Naive B cell (primary cell): ENCODE data around the gene ERMARD. TPM values are rescaled to one million over a fixed set of nuclear protein-coding genes. Genes with fewer than 3 reads are reported as not detected.

Source experiments
- ATAC-seq, 2 donors: fragments of 150-1000 bp; cut with Tn5 transposase; 2 replicates each; pipeline ENCODE4 v1.10.0; 2021; ENCODE audit warnings: low read depth in 2 of 2, mild to moderate bottlenecking in 2 of 2, moderate library complexity in 2 of 2
- DNase-seq: peaks from one replicate; pipeline ENCODE4 v3.0.0; 2022
- H3K27ac Mint-ChIP-seq, 6 donors: one replicate each; pipeline ENCODE4 v1.8.0; 2020 to 2022; ENCODE audit warnings: mild to moderate bottlenecking in 6 of 6, mixed read lengths in 6 of 6, moderate library complexity in 5 of 6, inconsistent platforms in 2 of 6
- H3K27me3 Mint-ChIP-seq, 3 donors: one replicate each; pipeline ENCODE4 v1.8.0; 2021 to 2022; ENCODE audit warnings: mixed read lengths in 3 of 3, mild to moderate bottlenecking in 1 of 3
- H3K36me3 Mint-ChIP-seq, 2 donors: one replicate each; pipeline ENCODE4 v1.8.0; 2020 to 2022; ENCODE audit warnings: mixed read lengths in 2 of 2, inconsistent platforms in 1 of 2, mild to moderate bottlenecking in 1 of 2
- H3K4me1 Mint-ChIP-seq, 3 donors: one replicate each; pipeline ENCODE4 v1.8.0; 2020 to 2022; ENCODE audit warnings: mixed read lengths in 3 of 3, inconsistent platforms in 1 of 3, mild to moderate bottlenecking in 1 of 3, moderate library complexity in 1 of 3
- H3K4me3 Mint-ChIP-seq, 8 donors: one replicate each; pipeline ENCODE4 v1.8.0; 2020 to 2022; ENCODE audit warnings: mild to moderate bottlenecking in 8 of 8, mixed read lengths in 8 of 8, moderate library complexity in 8 of 8, inconsistent platforms in 2 of 8
- H3K9me3 Mint-ChIP-seq, 7 donors: one replicate each; pipeline ENCODE4 v1.8.0; 2020 to 2022; ENCODE audit warnings: mixed read lengths in 7 of 7, mild to moderate bottlenecking in 5 of 7, inconsistent platforms in 2 of 7, moderate library complexity in 1 of 7
- polyA plus RNA-seq, 6 donors: library from polyadenylated mRNA; unstranded; fragments of 300-500 nt; fragmentation: Illumina TruSeq; gene quantifications; one replicate each; pipeline ENCODE4 v1.2.3, GENCODE V29; 2021; ENCODE audit warnings: low read depth in 6 of 6

Gene ERMARD
- polyA plus RNA-seq, 6 donors from 2014 or later: 8.2 to 19.4 (median 12.9) TPM

GRCh38 chr6:169723200-169723909 is 28.1 kb upstream of the ERMARD start:
- Mint-ChIP-seq H3K4me3 (peak overlapping the region; percentile 82 to 97 (median 94)), H3K27me3 (no peaks in the 10 kb centered on the region), H3K4me1 (peaks cover 26 to 33% (median 28%) of the 10 kb centered on the region in 3 donors), H3K27ac (peak overlapping the region; percentile 61 to 99 (median 94)), H3K36me3 (no peaks in the 10 kb centered on the region), H3K9me3 (no peaks in the 10 kb centered on the region)
- ATAC-seq (peak; percentile 42 to 44), DNase-seq (peak; percentile 73)

DNA sequence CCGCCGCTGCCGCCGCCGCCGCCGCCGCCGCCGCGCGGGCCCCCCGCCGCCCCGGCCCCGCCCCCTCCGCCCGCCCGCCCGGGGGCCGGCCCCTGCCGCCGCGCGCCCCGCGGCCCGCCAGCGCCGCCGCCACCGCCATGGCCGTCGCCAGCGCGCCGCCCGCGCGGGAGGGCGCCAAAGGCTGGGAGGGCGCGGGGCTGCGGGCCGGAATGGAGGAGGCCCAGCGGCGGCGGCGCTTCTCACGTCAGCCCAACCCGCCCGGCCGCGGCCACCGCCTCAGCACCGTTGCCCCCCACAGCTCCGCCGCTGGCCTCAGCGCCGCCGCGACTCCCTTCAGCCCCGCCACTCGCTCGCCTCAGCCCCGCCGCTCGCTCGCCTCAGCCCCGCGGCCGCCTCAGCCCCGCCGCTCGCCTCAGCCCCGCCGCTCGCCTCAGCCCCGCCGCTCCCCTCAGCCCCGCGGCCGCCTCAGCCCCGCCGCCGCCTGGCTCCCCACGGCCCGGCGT is 27.4 kb upstream of the ERMARD start:
- no peaks in the 10 kb centered on the region for H3K27me3 Mint-ChIP-seq
- DNase-seq: peak; percentile 53
- H3K4me3 Mint-ChIP-seq: peak overlapping the region in 7 of 8 donors; percentile 46 to 88 (median 59)
- H3K4me1 Mint-ChIP-seq: peaks cover 26 to 30% (median 27%) of the 10 kb centered on the region in 3 donors
- H3K9me3 Mint-ChIP-seq: no peaks in the 10 kb centered on the region
- H3K27ac Mint-ChIP-seq: peak overlapping the region in 2 of 6 donors; percentile 64 to 79
- peak; percentile 44 for ATAC-seq
- no peaks in the 10 kb centered on the region for H3K36me3 Mint-ChIP-seq

GRCh38 chr6:169724494-169725124 is 26.8 kb upstream of the ERMARD start, which contains the start of gene PHF10:
Gene PHF10, minus strand, starts transcription at chr6:169724500. Its CDS starts 569 bp downstream, at chr6:169723931.
- Mint-ChIP-seq H3K27me3 (no peaks in the 10 kb centered on the region), H3K36me3 (no peaks in the 10 kb centered on the region), H3K4me3 (peak within 1 kb of the TSS; percentile 82 to 97 (median 94)), H3K4me1 (peaks cover 22 to 26% (median 22%) of the 10 kb centered on the region in 3 donors), H3K27ac (peak within 1 kb of the TSS; percentile 82 to 97 (median 93)), H3K9me3 (no peaks in the 10 kb centered on the region)
- DNase-seq (peak; percentile 75), ATAC-seq (peak; percentile 53 to 57)

DNA sequence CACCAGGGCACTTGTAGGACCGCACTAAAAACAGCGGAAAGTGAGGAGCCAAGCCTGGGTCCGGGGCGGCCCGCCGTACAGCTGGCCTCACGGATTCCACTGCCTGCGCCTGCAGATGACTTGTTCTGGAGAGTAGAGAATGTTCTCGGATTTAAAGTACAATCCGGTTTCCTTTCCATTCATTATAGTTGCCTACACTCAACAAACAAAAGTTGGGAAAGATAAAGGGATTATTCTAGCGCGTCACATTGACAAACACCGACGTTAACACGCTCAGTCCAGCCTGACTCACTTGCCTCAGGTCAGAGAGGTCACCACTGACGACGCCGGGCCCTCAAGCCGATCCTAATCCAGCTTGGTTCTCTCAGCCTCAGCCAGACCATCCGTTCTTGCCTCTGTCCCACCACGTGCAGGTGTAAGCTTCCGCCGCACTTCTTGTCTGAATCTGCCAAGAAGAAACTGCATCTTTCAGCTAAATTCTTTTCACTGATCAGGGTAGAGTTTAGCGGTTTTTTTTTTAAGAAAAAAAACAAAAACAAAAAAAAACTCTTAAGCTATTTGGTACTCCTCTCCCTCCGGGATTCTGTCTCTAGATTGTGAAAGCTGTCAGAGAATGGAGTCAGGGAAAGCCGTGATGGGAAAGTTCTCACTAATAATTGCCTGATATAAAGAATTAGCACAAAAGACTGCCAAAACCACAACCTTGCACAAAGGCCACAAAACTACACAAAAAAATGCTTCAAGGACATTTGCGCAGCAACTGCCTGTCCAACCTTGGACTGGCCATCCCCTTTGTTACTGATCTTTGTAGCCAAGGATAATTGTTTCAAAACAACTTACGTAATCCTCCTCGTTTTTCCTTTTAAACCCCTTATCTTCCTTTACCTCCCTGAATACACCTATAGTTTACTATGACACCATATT is 26.0 kb upstream of the ERMARD start:
- DNase-seq: no peak
- no peaks in the 10 kb centered on the region for H3K36me3 Mint-ChIP-seq

DNA sequence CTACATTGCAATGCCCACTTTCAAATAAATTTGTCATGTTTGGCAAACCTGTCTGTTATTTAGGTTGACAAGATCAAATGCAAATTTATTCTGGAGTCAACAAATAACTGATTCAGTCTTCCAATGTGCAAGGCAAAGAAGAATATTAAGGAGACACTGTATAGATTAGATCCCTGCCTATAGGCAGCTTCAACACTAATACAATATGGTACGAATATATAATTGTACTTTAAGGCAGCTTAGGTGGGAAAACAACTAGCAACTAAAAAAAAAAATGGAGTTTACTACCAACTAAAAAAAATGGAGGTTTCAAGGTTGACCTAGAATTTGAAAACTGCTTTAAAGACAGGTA is 25.4 kb upstream of the ERMARD start:
- Mint-ChIP-seq H3K27ac (peak overlapping the region in 3 of 6 donors; percentile 17 to 64 (median 48)), H3K9me3 (no peaks in the 10 kb centered on the region), H3K27me3 (no peaks in the 10 kb centered on the region), H3K36me3 (no peaks in the 10 kb centered on the region), H3K4me1 (peaks cover 13 to 22% (median 16%) of the 10 kb centered on the region in 3 donors), H3K4me3 (peak overlapping the region; percentile 13 to 93 (median 84))
- no peak for DNase-seq
- no peak for ATAC-seq

More for the DNA sequence above, 26.0 kb upstream of the ERMARD start:
- no peak for ATAC-seq
- peaks cover 16 to 22% (median 18%) of the 10 kb centered on the region in 3 donors for H3K4me1 Mint-ChIP-seq
- H3K9me3 Mint-ChIP-seq: no peaks in the 10 kb centered on the region
- peak overlapping the region; percentile 58 to 93 (median 86) for H3K4me3 Mint-ChIP-seq
- H3K27me3 Mint-ChIP-seq: no peaks in the 10 kb centered on the region
- peak overlapping the region in 5 of 6 donors; percentile 64 to 93 (median 86) for H3K27ac Mint-ChIP-seq

GRCh38 chr6:169726963-169727362 is 24.5 kb upstream of the ERMARD start:
- Mint-ChIP-seq H3K27ac (peak overlapping the region in 2 of 6 donors; percentile 0 to 6), H3K9me3 (no peaks in the 10 kb centered on the region), H3K4me1 (peaks cover 12 to 15% (median 13%) of the 10 kb centered on the region in 3 donors), H3K36me3 (no peaks in the 10 kb centered on the region), H3K4me3 (peak overlapping the region in 1 of 8 donors; percentile 83), H3K27me3 (no peaks in the 10 kb centered on the region)
- no peak for DNase-seq
- no peak for ATAC-seq

DNA sequence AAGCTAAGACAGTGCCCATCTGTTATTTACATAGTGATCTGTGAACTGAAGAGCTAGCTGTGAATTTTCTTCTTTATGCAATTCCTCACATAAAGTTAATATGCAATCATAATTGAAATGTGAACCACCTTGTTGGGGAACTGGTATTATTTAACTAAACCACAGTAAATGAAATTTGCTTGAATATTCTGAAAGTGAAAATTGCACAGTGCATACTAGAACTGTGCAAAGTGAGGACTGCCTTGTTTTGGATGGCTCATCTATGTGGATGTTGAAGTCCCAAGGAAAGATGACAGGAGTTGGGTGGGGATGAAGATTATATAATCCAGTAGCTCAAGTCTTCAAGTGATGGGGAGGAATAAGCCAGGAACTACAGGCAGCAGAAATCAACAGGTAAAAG is 21.5 kb upstream of the ERMARD start:
- H3K4me3 Mint-ChIP-seq: no peak overlapping the region
- no peak for DNase-seq
- ATAC-seq: no peak
- no peak overlapping the region for H3K27ac Mint-ChIP-seq
- H3K4me1 Mint-ChIP-seq: peaks cover 5 to 8% (median 7%) of the 10 kb centered on the region in 3 donors
- peaks cover 0 to 11% (median 3%) of the 10 kb centered on the region in 3 donors for H3K27me3 Mint-ChIP-seq
- H3K9me3 Mint-ChIP-seq: peaks cover 0 to 2% (median 0%) of the 10 kb centered on the region in 7 donors
- no peaks in the 10 kb centered on the region for H3K36me3 Mint-ChIP-seq

DNA sequence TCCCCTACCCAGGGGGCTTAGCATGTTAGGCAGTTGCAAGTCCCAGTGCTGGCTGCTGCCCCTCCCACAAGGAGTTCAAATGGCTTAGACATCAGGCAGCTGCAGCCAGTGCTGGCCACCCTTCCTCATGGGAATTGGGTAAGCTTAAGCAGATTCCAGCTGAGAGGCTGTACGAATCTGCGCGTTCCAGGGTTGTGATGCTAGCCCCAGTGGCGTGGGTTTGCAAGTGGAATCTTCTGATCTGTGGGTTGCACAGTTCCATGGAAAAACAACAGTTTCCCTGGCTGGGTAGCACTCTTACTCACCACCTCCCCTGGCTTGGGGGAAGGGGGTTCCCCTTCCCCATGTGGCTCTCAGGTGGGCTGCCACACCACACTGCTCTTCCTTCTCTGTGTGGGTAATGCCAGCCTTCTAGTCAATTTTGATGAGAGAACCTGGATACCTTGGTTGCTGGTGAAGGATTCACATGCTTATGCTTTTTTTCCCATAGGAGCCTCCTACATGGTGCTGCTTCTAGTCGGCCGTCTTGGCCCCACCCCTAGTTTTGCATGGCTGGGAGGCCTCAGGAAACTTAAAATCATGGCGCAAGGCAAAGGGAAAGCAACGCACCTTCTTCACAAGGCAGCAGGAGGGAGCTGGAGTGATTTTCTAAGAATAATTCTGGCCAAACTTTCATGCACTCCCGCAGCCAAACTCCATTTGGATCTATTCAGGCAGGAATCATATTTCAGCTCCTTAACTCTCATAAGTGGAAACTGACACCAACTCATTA is 13.0 kb upstream of the ERMARD start:
- Mint-ChIP-seq H3K36me3 (no peaks in the 10 kb centered on the region), H3K27me3 (peaks cover 5 to 33% (median 25%) of the 10 kb centered on the region in 3 donors), H3K4me1 (no peaks in the 10 kb centered on the region), H3K4me3 (no peak overlapping the region), H3K27ac (no peak overlapping the region), H3K9me3 (peaks cover 0 to 2% (median 0%) of the 10 kb centered on the region in 7 donors)
- ATAC-seq (no peak), DNase-seq (no peak)

DNA sequence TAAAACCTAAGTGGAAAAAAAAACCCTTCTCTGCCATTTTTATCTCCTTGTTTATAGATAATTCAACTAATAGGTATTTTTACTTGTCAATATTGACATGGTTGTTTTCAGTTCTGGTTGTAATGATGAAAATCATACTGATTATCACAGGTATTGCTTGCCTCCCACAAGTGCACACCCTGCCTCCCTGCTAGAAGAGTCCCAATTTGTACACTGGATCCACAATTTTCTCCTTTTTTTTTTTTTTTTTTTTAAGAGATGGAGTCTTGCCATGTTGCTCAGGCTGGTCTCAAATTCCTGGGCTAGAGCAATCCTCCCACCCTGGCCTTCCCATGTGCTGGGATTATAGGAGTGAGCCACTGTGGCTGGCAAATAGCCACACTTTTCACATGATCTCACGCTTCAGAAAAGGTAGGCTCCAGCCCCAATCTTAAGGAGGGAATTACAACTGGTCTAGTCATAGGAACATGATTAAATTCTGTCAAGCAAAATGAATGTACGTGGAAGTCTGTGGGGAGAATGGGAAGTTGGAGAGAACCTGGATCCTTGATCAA is 12.4 kb upstream of the ERMARD start:
- no peaks in the 10 kb centered on the region for H3K4me1 Mint-ChIP-seq
- no peaks in the 10 kb centered on the region for H3K9me3 Mint-ChIP-seq
- no peaks in the 10 kb centered on the region for H3K36me3 Mint-ChIP-seq
- ATAC-seq (no peak), DNase-seq (no peak)
- H3K4me3 Mint-ChIP-seq: no peak overlapping the region
- peaks cover 5 to 31% (median 25%) of the 10 kb centered on the region in 3 donors for H3K27me3 Mint-ChIP-seq
- no peak overlapping the region for H3K27ac Mint-ChIP-seq

DNA sequence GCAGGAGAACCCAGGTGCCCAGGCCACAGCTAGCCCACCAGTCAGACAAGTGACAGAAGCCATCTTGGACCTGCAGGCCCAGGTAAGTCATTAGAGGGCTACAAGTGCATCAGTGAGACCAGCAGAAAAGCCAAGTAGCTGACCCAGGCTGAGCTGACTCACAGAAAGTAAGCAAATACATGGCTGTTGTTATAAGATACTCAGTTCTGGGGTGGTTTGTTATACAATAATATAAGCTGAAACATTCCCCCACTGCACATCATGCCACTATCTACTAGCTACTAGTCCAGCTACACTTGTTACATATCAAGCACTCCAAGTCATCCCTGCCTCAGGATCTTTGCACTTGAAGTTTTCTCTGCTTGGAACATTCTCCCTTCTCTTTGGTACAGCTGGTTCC is 10.1 kb upstream of the ERMARD start:
- no peaks in the 10 kb centered on the region for H3K4me1 Mint-ChIP-seq
- peaks cover 0 to 3% of the 10 kb centered on the region in 2 donors for H3K36me3 Mint-ChIP-seq
- H3K9me3 Mint-ChIP-seq: peaks cover 0 to 13% (median 4%) of the 10 kb centered on the region in 7 donors
- DNase-seq (no peak), ATAC-seq (no peak)
- no peak overlapping the region for H3K4me3 Mint-ChIP-seq
- peak overlapping the region in 1 of 6 donors; percentile 10 for H3K27ac Mint-ChIP-seq
- peaks cover 5 to 13% (median 11%) of the 10 kb centered on the region in 3 donors for H3K27me3 Mint-ChIP-seq

- no peak for DNase-seq
- Mint-ChIP-seq H3K9me3 (peaks cover 0 to 22% (median 7%) of the 10 kb centered on the region in 7 donors), H3K4me1 (peaks cover 5 to 9% (median 6%) of the 10 kb centered on the region in 3 donors), H3K27me3 (no peaks in the 10 kb centered on the region), H3K27ac (no peak overlapping the region), H3K36me3 (peaks cover 5 to 16% of the 10 kb centered on the region in 2 donors), H3K4me3 (no peak overlapping the region)
- ATAC-seq: no peak
These were observed 6.0 kb upstream of the ERMARD start for GRCh38 chr6:169745405-169745804.

- peaks cover 13 to 21% (median 14%) of the 10 kb centered on the region in 3 donors for H3K4me1 Mint-ChIP-seq
- H3K27ac Mint-ChIP-seq: peak overlapping the region in 1 of 6 donors; percentile 69
- H3K36me3 Mint-ChIP-seq: peaks cover 5 to 22% of the 10 kb centered on the region in 2 donors
- H3K27me3 Mint-ChIP-seq: no peaks in the 10 kb centered on the region
- no peak for DNase-seq
- no peak overlapping the region for H3K4me3 Mint-ChIP-seq
- no peak for ATAC-seq
- peaks cover 0 to 22% (median 7%) of the 10 kb centered on the region in 7 donors for H3K9me3 Mint-ChIP-seq
These were observed 4.9 kb upstream of the ERMARD start for GRCh38 chr6:169746556-169746955.
